ENCODE data around the gene SLC35D1. TPM values are rescaled to one million over a fixed set of nuclear protein-coding genes. Genes with fewer than 3 reads are reported as not detected.
A peak's percentile ranks its signal among the peaks of the same experiment; 100 is the strongest.
"Not testable (repeated sequence)": the region's sequence is repeated elsewhere in the genome, so short reads cannot be mapped to it uniquely, and the experiment has no call there.

The SLC35D1 gene
- total RNA-seq, 2 experiments from 2014 or later = 11.2 to 11.4 TPM

- ChIA-PET POLR2A (interaction anchor here (0.8 to 1.4 kb wide), 3 partner anchors 12 to 72 kb away, joined by 4 to 6 read pairs (median 4); partner anchors contain the start of gene SLC35D1), CTCF (interaction anchor here (0.9 to 1.8 kb wide), 10 partner anchors 8 to 519 kb away, joined by 3 to 8 read pairs (median 4); partner anchors contain the start of gene SLC35D1)
- H3K27me3 Mint-ChIP-seq (ENCODE audit: low read depth) = no peaks in the 10 kb centered on the region
- peak; percentile 77 for DNase-seq
- no peaks in the 10 kb centered on the region for H3K9me3 Mint-ChIP-seq (ENCODE audit: insufficient read depth)
- ATAC-seq = peak; percentile 90
- peak overlapping the region; percentile 72 for H3K27ac Mint-ChIP-seq
- H3K36me3 Mint-ChIP-seq (ENCODE audit: low read depth) = peaks cover 57% of the 10 kb centered on the region
- H3K4me3 Mint-ChIP-seq = peak overlapping the region; percentile 65
- peaks cover 28% of the 10 kb centered on the region for H3K4me1 Mint-ChIP-seq (ENCODE audit: low read depth)
Observed at GRCh38 chr1:66981679-66982078, 72.3 kb downstream of the SLC35D1 start.

GRCh38 chr1:66980745-66981367 lies 73.1 kb downstream of the SLC35D1 start:
- H3K27me3 Mint-ChIP-seq (ENCODE audit: low read depth) = no peaks in the 10 kb centered on the region
- DNase-seq = no peak
- H3K4me3 Mint-ChIP-seq = peak overlapping the region; percentile 65
- H3K27ac Mint-ChIP-seq = peak overlapping the region; percentile 72
- H3K4me1 Mint-ChIP-seq (ENCODE audit: low read depth) = peaks cover 28% of the 10 kb centered on the region
- ChIA-PET POLR2A (interaction anchor here (0.8 to 1.4 kb wide), 3 partner anchors 12 to 73 kb away, joined by 4 to 6 read pairs (median 4); partner anchors contain the start of gene SLC35D1), CTCF (interaction anchor here (0.9 to 1.8 kb wide), 10 partner anchors 9 to 520 kb away, joined by 3 to 8 read pairs (median 4); partner anchors contain the start of gene SLC35D1)
- H3K36me3 Mint-ChIP-seq (ENCODE audit: low read depth) = peaks cover 52% of the 10 kb centered on the region
- no peaks in the 10 kb centered on the region for H3K9me3 Mint-ChIP-seq (ENCODE audit: insufficient read depth)
- ATAC-seq = no peak

GRCh38 chr1:66979621-66980020 lies 74.3 kb downstream of the SLC35D1 start:
- POLR2A ChIA-PET; H3K27me3 Mint-ChIP-seq (ENCODE audit: low read depth); ATAC-seq; H3K9me3 Mint-ChIP-seq (ENCODE audit: insufficient read depth); DNase-seq; H3K27ac Mint-ChIP-seq; H3K4me3 Mint-ChIP-seq: not testable (repeated sequence)
- Mint-ChIP-seq H3K36me3 (ENCODE audit: low read depth) (peaks cover 54% of the 10 kb centered on the region), H3K4me1 (ENCODE audit: low read depth) (peaks cover 28% of the 10 kb centered on the region)
- CTCF ChIA-PET = interaction anchor here (0.6 to 2.2 kb wide), 3 partner anchors 16 to 170 kb away, joined by 3 to 8 read pairs (median 8); no protein-coding TSS in a partner anchor

DNA sequence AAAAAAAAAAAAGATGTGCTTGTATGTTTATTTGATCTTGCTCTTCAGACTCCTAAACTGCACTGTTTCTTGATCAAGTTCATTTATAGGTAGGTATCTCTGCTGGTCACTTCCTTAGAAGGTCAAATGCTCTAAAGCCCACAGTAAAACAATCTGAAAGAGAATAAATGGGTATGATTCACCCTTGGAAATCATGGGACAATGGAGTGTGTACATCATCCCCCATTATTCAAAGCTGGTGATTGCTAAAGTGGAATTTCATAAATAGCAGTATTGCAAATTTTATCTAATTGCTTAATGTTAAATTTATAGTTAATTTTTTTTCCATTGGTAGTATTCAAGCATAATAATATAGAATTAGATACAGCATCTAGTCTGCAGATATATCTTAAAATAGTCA lies 75.7 kb downstream of the SLC35D1 start:
- ChIA-PET POLR2A (no interaction called here), CTCF (interaction anchor here (1.2 to 2.2 kb wide), 3 partner anchors 8 to 171 kb away, joined by 4 to 8 read pairs (median 8); no protein-coding TSS in a partner anchor)
- no peak for ATAC-seq
- H3K27ac Mint-ChIP-seq = no peak overlapping the region
- peaks cover 21% of the 10 kb centered on the region for H3K4me1 Mint-ChIP-seq (ENCODE audit: low read depth)
- H3K27me3 Mint-ChIP-seq (ENCODE audit: low read depth) = no peaks in the 10 kb centered on the region
- H3K4me3 Mint-ChIP-seq = no peak overlapping the region
- H3K9me3 Mint-ChIP-seq (ENCODE audit: insufficient read depth) = no peaks in the 10 kb centered on the region
- peaks cover 47% of the 10 kb centered on the region for H3K36me3 Mint-ChIP-seq (ENCODE audit: low read depth)
- DNase-seq = no peak

DNA sequence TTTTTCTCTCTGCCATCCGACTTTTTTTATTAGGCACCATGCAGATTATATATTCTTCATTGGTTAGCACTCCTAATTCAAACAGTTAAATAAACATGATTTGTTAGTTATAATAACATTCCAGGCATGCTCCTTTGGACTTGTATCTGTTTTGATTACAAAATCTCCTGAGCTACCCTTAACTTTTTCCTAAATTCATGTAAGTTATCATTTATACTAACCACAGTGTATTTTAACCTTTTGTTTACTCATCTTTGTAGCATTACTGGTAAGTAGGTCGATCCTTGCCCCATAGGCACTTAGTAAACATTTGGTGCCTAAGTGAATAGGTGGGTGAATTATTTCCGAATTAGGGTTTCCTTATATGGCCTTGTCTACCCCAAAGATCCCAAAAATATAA lies 85.4 kb downstream of the SLC35D1 start:
- no peaks in the 10 kb centered on the region for H3K4me1 Mint-ChIP-seq (ENCODE audit: low read depth)
- H3K27me3 Mint-ChIP-seq (ENCODE audit: low read depth) = no peaks in the 10 kb centered on the region
- no peak overlapping the region for H3K27ac Mint-ChIP-seq
- H3K9me3 Mint-ChIP-seq (ENCODE audit: insufficient read depth) = no peaks in the 10 kb centered on the region
- ChIA-PET POLR2A (no interaction called here), CTCF (interaction anchor here (2.5 kb wide), 1 partner anchor 180 kb away, joined by 9 read pairs; no protein-coding TSS in a partner anchor)
- DNase-seq (no peak), ATAC-seq (no peak)
- peaks cover 71% of the 10 kb centered on the region for H3K36me3 Mint-ChIP-seq (ENCODE audit: low read depth)
- no peak overlapping the region for H3K4me3 Mint-ChIP-seq

DNA sequence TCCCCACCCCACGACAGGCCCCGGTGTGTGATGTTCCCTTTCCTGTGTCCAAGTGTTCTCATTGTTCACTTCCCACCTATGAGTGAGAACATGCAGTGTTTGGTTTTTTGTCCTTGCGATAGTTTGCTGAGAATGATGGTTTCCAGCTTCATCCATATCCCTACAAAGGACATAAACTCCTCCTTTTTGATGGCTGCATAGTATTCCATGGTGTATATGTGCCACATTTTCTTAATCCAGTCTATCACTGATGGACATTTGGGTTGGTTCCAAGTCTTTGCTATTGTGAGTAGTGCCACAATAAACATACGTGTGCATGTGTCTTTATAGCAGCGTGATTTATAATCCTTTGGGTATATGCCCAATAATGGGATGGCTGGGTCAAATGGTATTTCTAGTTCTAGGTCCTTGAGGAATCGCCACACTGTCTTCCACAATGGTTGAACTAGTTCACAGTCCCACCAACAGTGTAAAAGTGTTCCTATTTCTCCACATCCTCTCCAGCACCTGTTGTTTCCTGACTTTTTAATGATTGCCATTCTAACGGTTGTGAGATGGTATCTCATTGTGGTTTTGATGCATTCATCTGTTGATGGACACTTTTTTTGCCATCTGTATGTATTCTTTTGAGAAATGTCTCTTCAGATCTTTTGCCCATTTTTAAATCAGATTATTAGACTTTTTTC lies 87.6 kb downstream of the SLC35D1 start:
- H3K4me3 Mint-ChIP-seq; POLR2A ChIA-PET; H3K4me1 Mint-ChIP-seq (ENCODE audit: low read depth); ATAC-seq; H3K27ac Mint-ChIP-seq; CTCF ChIA-PET; H3K27me3 Mint-ChIP-seq (ENCODE audit: low read depth); DNase-seq; H3K9me3 Mint-ChIP-seq (ENCODE audit: insufficient read depth): not testable (repeated sequence)
- peaks cover 76% of the 10 kb centered on the region for H3K36me3 Mint-ChIP-seq (ENCODE audit: low read depth)

DNA sequence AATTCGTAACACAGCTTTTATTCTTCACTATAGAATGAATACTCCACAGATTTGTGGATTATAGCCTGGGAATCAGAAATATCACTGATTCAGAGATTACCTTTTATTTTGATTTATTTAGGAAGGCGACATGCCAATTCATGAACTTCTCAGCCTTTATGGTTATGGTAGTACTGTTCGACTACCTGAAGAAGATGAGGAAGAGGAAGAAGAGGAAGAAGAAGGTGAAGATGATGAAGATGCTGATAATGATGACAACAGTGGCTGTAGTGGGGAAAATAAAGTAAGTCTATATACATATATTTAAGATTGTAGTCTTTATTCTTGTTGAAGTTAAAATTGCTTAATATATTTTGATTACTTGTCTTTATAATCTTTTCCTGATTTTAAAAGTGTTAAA lies 96.0 kb downstream of the SLC35D1 start:
- Mint-ChIP-seq H3K27ac (no peak overlapping the region), H3K36me3 (ENCODE audit: low read depth) (peaks cover 72% of the 10 kb centered on the region), H3K9me3 (ENCODE audit: insufficient read depth) (no peaks in the 10 kb centered on the region), H3K4me1 (ENCODE audit: low read depth) (peaks cover 19% of the 10 kb centered on the region), H3K27me3 (ENCODE audit: low read depth) (no peaks in the 10 kb centered on the region), H3K4me3 (no peak overlapping the region)
- CTCF ChIA-PET = no interaction called here
- POLR2A ChIA-PET = no interaction called here
- no peak for DNase-seq
- no peak for ATAC-seq

DNA sequence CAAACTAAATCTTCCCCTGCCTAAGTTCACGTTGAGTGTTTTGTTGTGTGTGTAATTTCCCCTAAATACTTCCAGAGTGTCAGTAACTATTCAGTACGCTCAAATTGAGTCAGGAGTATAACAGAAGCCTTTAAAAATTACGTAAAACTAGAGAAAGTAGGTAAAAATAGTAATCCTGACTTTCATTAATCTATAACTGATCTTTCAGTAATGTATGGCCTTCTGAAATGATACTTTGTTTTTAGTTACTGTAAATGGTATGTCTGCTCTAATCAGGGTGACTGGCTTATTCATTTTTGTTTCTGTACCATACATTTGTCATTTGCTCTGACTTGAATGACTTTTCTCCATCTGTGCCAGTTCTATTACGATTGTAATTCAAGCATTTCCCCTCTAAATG lies 99.7 kb downstream of the SLC35D1 start:
- DNase-seq (no peak), ATAC-seq (no peak)
- ChIA-PET CTCF (interaction anchor here (1.4 kb wide), 1 partner anchor 25 kb away, joined by 3 read pairs; no protein-coding TSS in a partner anchor), POLR2A (no interaction called here)
- Mint-ChIP-seq H3K27me3 (ENCODE audit: low read depth) (no peaks in the 10 kb centered on the region), H3K27ac (no peak overlapping the region), H3K9me3 (ENCODE audit: insufficient read depth) (no peaks in the 10 kb centered on the region), H3K4me3 (no peak overlapping the region), H3K4me1 (ENCODE audit: low read depth) (peaks cover 4% of the 10 kb centered on the region), H3K36me3 (ENCODE audit: low read depth) (peaks cover 67% of the 10 kb centered on the region)

DNA sequence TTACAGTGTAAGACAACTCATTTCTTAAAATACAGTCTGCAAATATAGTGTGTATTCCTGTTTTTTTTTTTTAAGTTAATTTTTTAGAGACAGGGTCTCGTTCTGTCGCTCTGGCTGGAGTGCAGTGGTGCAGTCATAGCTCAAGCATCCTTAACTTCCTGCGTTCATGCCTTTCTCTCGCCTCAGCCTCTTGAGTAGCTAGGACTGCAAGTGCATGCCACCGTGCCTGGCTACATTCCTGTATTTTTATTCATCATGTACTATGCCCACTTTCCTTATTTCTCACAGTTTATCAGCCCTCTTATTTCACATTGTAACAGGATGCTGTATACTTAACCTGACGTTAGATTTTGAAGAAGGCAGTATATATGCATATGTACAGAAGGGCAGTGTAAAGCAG lies 102.4 kb downstream of the SLC35D1 start:
- POLR2A ChIA-PET = interaction anchor here (0.5 to 0.6 kb wide), 2 partner anchors 26 to 238 kb away, joined by 3 read pairs; no protein-coding TSS in a partner anchor
- no peak overlapping the region for H3K27ac Mint-ChIP-seq

More for the DNA sequence above, 102.4 kb downstream of the SLC35D1 start:
- no peaks in the 10 kb centered on the region for H3K27me3 Mint-ChIP-seq (ENCODE audit: low read depth)
- no peaks in the 10 kb centered on the region for H3K9me3 Mint-ChIP-seq (ENCODE audit: insufficient read depth)
- CTCF ChIA-PET = no interaction called here
- DNase-seq (no peak), ATAC-seq (no peak)
- H3K4me1 Mint-ChIP-seq (ENCODE audit: low read depth) = peaks cover 9% of the 10 kb centered on the region
- no peak overlapping the region for H3K4me3 Mint-ChIP-seq
- peaks cover 73% of the 10 kb centered on the region for H3K36me3 Mint-ChIP-seq (ENCODE audit: low read depth)

Other genes starting within 250 kb of the SLC35D1 start
- gene DNAI4, start 129.3 kb downstream of the SLC35D1 start, total RNA-seq = 1 to 10 TPM; 1.4 to 3.6 TPM
- gene MIER1, start 129.2 kb downstream of the SLC35D1 start, total RNA-seq = 10 to 100 TPM; 49.3 to 54.1 TPM
- gene C1orf141, start 80.8 kb upstream of the SLC35D1 start, total RNA-seq = not detected
- under 1 TPM; 0.45 to 0.47 TPM for gene IL23R, start 112.3 kb upstream of the SLC35D1 start, total RNA-seq

Measured in activated CD8-positive, alpha-beta T cell treated with anti-CD3 and anti-CD28 coated beads, Interleukin-2, amount 10 ng/mL, durations not matched to agents 7 days and 5 days (primary cell).